ENCODE results near the gene CTSC.
"Not testable (repeated sequence)": the region's sequence is repeated elsewhere in the genome, so short reads cannot be mapped to it uniquely, and the experiment has no call there.

The CTSC gene

GRCh38 chr11:88277349-88277915, 60.1 kb downstream of the CTSC start:
- no peak for DNase-seq

- no peak for DNase-seq
Observed at GRCh38 chr11:88275636-88276035, 61.9 kb downstream of the CTSC start.

GRCh38 chr11:88266919-88267318, 70.6 kb downstream of the CTSC start:
- DNase-seq, result no peak

- no peak for DNase-seq
Observed at GRCh38 chr11:88266157-88266556, 71.4 kb downstream of the CTSC start.

- no peak for DNase-seq
Observed at GRCh38 chr11:88259431-88259830, 78.1 kb downstream of the CTSC start.

- no peak for DNase-seq
Observed at GRCh38 chr11:88252208-88252607, 85.3 kb downstream of the CTSC start.

GRCh38 chr11:88250566-88251242, 86.8 kb downstream of the CTSC start:
- DNase-seq, result no peak

- no peak for DNase-seq
Observed at GRCh38 chr11:88249706-88250105, 87.8 kb downstream of the CTSC start.

GRCh38 chr11:88246696-88247095, 90.8 kb downstream of the CTSC start:
- no peak for DNase-seq

- not testable (repeated sequence) for DNase-seq
Observed at GRCh38 chr11:88245576-88245975, 92.0 kb downstream of the CTSC start.

Measured in cortex of kidney (tissue), 1 donor.